HL-60/S4 treated with retinoic acid at 250 ng/mL for 4 days and 3 days (cell line): ENCODE data around the gene ACTR3C.

Source experiments
- in situ Hi-C: fragments of 300-500 bp; cut with MboI; formaldehyde crosslinking; loops from 2 replicates; pipeline ENCODE4 v1.7.0; 2022; ENCODE audit warnings: low sequenced_read_pairs

ACTR3C gene

GRCh38 chr7:150359622-150360362 lies 36.4 kb upstream of the ACTR3C start:
- in situ Hi-C loops: no loop called here

- in situ Hi-C loops: no loop called here
These were observed 35.8 kb upstream of the ACTR3C start for GRCh38 chr7:150358988-150359621.

- in situ Hi-C loops: no loop called here
These were observed 35.1 kb upstream of the ACTR3C start for GRCh38 chr7:150358433-150358832.

- in situ Hi-C loops: no loop called here
These were observed 34.6 kb upstream of the ACTR3C start for GRCh38 chr7:150357771-150358427.

GRCh38 chr7:150357270-150357669 lies 33.9 kb upstream of the ACTR3C start:
- in situ Hi-C loops: no loop called here

GRCh38 chr7:150356265-150356897 lies 33.0 kb upstream of the ACTR3C start:
- in situ Hi-C loops: no loop called here

GRCh38 chr7:150355666-150356059 lies 32.3 kb upstream of the ACTR3C start:
- in situ Hi-C loops: no loop called here

- in situ Hi-C loops: no loop called here
These were observed 28.3 kb upstream of the ACTR3C start for GRCh38 chr7:150351587-150352194.

- in situ Hi-C loops: no loop called here
These were observed 23.6 kb upstream of the ACTR3C start for GRCh38 chr7:150346922-150347321.

- in situ Hi-C loops: no loop called here
These were observed 21.7 kb upstream of the ACTR3C start for GRCh38 chr7:150345012-150345411.

GRCh38 chr7:150344299-150344698 lies 21.0 kb upstream of the ACTR3C start:
- in situ Hi-C loops: no loop called here

GRCh38 chr7:150343225-150343624 lies 19.9 kb upstream of the ACTR3C start:
- in situ Hi-C loops: no loop called here

GRCh38 chr7:150342121-150342408 lies 18.7 kb upstream of the ACTR3C start:
- in situ Hi-C loops: no loop called here

- in situ Hi-C loops: no loop called here
These were observed 18.1 kb upstream of the ACTR3C start, which contains the start of gene RARRES2 for GRCh38 chr7:150341263-150342120. TSS of gene RARRES2 (minus strand) at chr7:150341629. CDS start at chr7:150340609, 1,020 bp downstream.

- in situ Hi-C loops: no loop called here
These were observed 17.5 kb upstream of the ACTR3C start for GRCh38 chr7:150340875-150341262.

- in situ Hi-C loops: no loop called here
These were observed 16.8 kb upstream of the ACTR3C start for GRCh38 chr7:150340024-150340749.

GRCh38 chr7:150339409-150339809 lies 16.1 kb upstream of the ACTR3C start:
- in situ Hi-C loops: no loop called here

GRCh38 chr7:150338166-150338829 lies 15.0 kb upstream of the ACTR3C start:
- in situ Hi-C loops: no loop called here

GRCh38 chr7:150337659-150338081 lies 14.3 kb upstream of the ACTR3C start:
- in situ Hi-C loops: no loop called here
